Gastroesophageal sphincter (tissue), 3 donors: ENCODE measurements around the gene TRIM8.

Experiments used
- EP300 ChIP-seq: sonication (generic); formaldehyde crosslinking; IDR thresholded peaks from one replicate; pipeline ENCODE4 v1.6.1; 2017; ENCODE audit warnings: antibody characterized with exemption, mild to moderate bottlenecking
- POLR2A ChIP-seq, 2 donors: fragments of 450-650 bp; IDR thresholded peaks; one replicate each; pipeline ENCODE4 v1.6.1; 2017; ENCODE audit warnings: antibody characterized with exemption in 2 of 2, mild to moderate bottlenecking in 2 of 2, moderate library complexity in 1 of 2
- POLR2AphosphoS5 ChIP-seq: sonication (generic); formaldehyde crosslinking; IDR thresholded peaks from one replicate; pipeline ENCODE4 v1.6.1; 2017; ENCODE audit warnings: antibody characterized with exemption
- TF ChIP-seq, protein P1 (sequence below), 4 experiments: fragments of 200-600 bp in 2 of 4; fragments of 450-650 bp in 2 of 4; sonication (generic) in 1 of 4; IDR thresholded peaks; one replicate each; pipeline ENCODE4 v1.5.1; 2017 to 2019; ENCODE audit warnings: antibody characterized with exemption in 4 of 4, mild to moderate bottlenecking in 2 of 4, moderate library complexity in 2 of 4

DNA sequence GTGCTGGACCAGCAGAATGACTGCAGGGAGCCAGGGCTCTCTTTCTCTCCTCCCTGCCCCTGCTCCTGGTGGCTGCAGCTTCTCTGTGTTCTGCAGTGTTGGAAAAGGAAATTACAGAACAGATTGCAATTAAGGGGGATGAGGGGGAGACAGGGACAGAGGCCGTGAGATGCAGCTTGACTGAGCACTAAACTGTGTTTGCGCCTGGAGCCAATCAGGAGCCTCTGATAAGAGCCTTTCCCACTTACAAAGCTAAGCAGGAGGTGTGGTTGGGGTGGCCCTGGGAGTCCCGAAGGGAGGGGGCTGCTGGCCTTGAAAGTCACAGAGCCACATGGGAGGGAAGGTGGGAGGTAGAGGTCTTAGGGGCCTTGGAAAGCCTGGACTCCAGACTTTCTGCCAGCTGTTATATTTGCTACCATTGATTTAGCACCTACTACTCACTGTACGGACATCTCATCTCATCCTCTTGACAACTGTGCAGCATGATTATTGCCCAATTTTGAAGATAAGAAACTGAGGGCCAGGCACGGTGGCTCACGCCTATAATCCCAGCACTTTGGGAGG lies 26.7 kb downstream of the TRIM8 start:
- TF ChIP-seq, protein P1, sequence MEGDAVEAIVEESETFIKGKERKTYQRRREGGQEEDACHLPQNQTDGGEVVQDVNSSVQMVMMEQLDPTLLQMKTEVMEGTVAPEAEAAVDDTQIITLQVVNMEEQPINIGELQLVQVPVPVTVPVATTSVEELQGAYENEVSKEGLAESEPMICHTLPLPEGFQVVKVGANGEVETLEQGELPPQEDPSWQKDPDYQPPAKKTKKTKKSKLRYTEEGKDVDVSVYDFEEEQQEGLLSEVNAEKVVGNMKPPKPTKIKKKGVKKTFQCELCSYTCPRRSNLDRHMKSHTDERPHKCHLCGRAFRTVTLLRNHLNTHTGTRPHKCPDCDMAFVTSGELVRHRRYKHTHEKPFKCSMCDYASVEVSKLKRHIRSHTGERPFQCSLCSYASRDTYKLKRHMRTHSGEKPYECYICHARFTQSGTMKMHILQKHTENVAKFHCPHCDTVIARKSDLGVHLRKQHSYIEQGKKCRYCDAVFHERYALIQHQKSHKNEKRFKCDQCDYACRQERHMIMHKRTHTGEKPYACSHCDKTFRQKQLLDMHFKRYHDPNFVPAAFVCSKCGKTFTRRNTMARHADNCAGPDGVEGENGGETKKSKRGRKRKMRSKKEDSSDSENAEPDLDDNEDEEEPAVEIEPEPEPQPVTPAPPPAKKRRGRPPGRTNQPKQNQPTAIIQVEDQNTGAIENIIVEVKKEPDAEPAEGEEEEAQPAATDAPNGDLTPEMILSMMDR (IDR thresholded peaks at IDR 0.05): no peak
- TF ChIP-seq EP300: no peak
- no peak for TF ChIP-seq POLR2A (IDR thresholded peaks at IDR 0.05)
- no peak for TF ChIP-seq POLR2AphosphoS5
